ENCODE data around the gene ACBD4. TPM values are rescaled to one million over a fixed set of nuclear protein-coding genes. Genes with fewer than 3 reads are reported as not detected.

The ACBD4 gene
- total and polyA plus RNA-seq, 9 donors: 4.1 to 7.7 (median 5.1) TPM

DNA sequence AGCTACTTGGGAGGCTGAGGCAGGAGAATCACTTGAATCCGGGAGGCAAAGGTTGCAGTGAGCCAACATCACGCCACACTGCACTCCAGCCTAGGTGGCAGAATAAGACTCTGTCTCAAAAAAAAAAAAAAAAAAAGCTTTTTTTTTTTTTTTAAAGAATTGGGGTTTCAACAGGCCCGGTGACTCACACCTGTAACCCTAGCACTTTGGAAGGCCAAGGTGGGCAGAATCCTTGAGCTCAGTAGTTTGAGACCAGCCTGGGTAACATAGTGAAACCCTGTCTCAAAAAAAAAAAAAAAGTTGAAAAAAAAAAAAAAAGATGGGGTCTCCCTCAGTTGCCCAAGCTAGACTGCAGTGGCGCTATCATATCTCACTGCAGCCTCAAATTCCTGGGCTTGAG, 19.5 kb downstream of the ACBD4 start:
- Histone ChIP-seq H3K9me3 (replicated peaks; ENCODE audit: control insufficient read depth, low read depth, low read length) (no peaks in the 10 kb centered on the region), H3K27me3 (ENCODE audit: control insufficient read depth, insufficient read depth, low read length) (no peaks in the 10 kb centered on the region), H3K4me1 (ENCODE audit: control insufficient read depth, insufficient read depth, low read length) (peaks cover 22% of the 10 kb centered on the region), H3K36me3 (ENCODE audit: control insufficient read depth, insufficient read depth, low read length) (peaks cover 3% of the 10 kb centered on the region), H3K4me3 (ENCODE audit: low read length) (no peak overlapping the region), H3K27ac (ENCODE audit: low read length) (no peak overlapping the region)
- DNase-seq: no peak
- WGBS (ENCODE audit: insufficient coverage): 100% methylated on average over 1 of the region's 4 CpGs

DNA sequence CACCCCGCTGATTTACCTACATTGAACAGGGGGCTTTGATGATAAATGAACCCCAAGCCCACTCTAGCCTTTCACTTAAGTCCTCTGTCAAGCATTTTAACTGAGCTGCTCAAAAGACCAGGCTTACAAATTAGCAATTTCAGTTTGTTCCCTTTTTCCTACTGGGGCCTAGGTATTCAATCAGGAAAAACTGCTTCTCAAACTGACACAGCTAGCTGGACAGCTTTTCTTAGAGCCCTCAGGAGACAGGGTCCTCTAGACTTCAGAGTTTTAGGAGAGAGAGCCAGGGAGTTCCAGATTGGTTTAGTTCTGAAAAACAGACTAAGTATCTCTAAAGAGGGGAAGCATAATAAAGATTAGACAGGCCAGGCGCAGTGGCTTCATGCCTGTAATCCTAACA, 20.0 kb downstream of the ACBD4 start:
- Histone ChIP-seq H3K36me3 (ENCODE audit: control insufficient read depth, insufficient read depth, low read length) (peaks cover 3% of the 10 kb centered on the region), H3K4me1 (ENCODE audit: control insufficient read depth, insufficient read depth, low read length) (peaks cover 22% of the 10 kb centered on the region), H3K4me3 (ENCODE audit: low read length) (no peak overlapping the region), H3K27ac (ENCODE audit: low read length) (no peak overlapping the region), H3K9me3 (replicated peaks; ENCODE audit: control insufficient read depth, low read depth, low read length) (no peaks in the 10 kb centered on the region), H3K27me3 (ENCODE audit: control insufficient read depth, insufficient read depth, low read length) (no peaks in the 10 kb centered on the region)
- no peak for DNase-seq
- 100% methylated on average over 1 of the region's 2 CpGs for WGBS (ENCODE audit: insufficient coverage)

DNA sequence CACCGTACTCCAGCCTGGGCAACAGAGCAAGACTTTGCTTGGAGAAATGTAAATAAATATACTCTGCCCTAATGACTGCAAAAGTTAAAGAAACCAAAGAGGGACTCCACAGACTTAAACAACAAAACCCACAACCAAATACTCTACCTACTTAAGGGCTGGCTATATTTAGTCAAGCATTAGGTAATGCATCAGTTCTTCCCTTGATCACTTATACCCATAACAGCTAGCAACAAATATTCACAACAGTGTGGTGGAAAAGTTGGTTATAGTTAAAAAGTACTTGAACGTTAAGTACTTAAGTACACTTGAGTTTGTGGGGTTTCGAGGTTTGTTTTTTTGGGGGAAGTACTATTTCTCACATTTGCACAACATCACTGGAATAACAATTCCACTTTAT, 20.8 kb downstream of the ACBD4 start:
- peaks cover 3% of the 10 kb centered on the region for H3K36me3 ChIP-seq (ENCODE audit: control insufficient read depth, insufficient read depth, low read length)
- no peaks in the 10 kb centered on the region for H3K9me3 ChIP-seq (replicated peaks; ENCODE audit: control insufficient read depth, low read depth, low read length)
- no CpG with 5 or more reads among the region's 3 CpGs for WGBS (ENCODE audit: insufficient coverage)
- H3K27ac ChIP-seq (ENCODE audit: low read length): no peak overlapping the region
- no peak overlapping the region for H3K4me3 ChIP-seq (ENCODE audit: low read length)
- H3K4me1 ChIP-seq (ENCODE audit: control insufficient read depth, insufficient read depth, low read length): peaks cover 19% of the 10 kb centered on the region
- no peak for DNase-seq
- no peaks in the 10 kb centered on the region for H3K27me3 ChIP-seq (ENCODE audit: control insufficient read depth, insufficient read depth, low read length)

DNA sequence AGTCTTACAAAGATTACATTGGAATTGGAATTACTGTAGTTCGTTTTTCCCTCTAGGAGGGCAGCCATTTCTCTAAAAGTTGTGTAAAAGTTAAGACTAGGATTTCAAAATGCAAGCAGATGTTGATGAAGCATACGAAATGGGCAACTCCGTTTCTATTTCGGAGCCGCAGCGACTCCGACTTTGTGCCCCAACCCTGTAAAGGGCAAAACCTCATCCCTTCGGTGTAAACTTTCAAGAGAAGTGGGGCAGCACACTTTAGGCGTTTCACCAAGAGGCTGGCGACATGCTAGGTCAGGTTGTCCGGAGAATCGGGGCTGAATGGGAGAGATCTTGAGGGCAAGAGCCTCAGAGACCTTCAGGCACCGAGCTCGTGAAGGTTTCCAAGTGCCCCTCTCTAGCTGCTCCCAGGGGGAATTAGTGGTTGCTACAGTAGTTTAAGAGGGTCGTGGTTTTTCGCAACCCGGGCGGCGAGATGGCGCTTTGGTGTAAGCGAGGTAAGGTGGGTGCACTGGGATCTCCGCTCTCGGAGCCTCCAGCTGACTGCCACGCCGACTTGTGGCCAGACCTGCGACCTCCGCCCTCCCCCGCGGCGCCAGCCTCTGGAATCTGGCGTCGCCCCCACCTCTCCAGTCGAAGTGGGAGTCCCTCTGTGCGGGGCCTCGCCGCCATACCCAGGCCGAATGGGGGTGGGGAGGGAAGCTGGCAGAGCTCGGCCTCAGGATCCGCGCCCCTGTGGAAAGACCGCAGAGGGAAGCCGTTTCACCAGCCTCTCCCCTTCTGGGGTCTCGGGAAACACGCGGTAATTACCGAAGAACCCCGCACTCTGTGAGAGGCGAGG, 25.2 kb downstream of the ACBD4 start:
- WGBS (ENCODE audit: insufficient coverage): under 1% methylated on average over 34 of the region's 48 CpGs
- H3K4me1 ChIP-seq (ENCODE audit: control insufficient read depth, insufficient read depth, low read length): peaks cover 29% of the 10 kb centered on the region
- H3K36me3 ChIP-seq (ENCODE audit: control insufficient read depth, insufficient read depth, low read length): peaks cover 3% of the 10 kb centered on the region
- H3K4me3 ChIP-seq (ENCODE audit: low read length): peak overlapping the region; percentile 100
- DNase-seq: peak; percentile 87
- H3K27ac ChIP-seq (ENCODE audit: low read length): peak overlapping the region; percentile 100
- H3K27me3 ChIP-seq (ENCODE audit: control insufficient read depth, insufficient read depth, low read length): no peaks in the 10 kb centered on the region
- H3K9me3 ChIP-seq (replicated peaks; ENCODE audit: control insufficient read depth, low read depth, low read length): no peaks in the 10 kb centered on the region

DNA sequence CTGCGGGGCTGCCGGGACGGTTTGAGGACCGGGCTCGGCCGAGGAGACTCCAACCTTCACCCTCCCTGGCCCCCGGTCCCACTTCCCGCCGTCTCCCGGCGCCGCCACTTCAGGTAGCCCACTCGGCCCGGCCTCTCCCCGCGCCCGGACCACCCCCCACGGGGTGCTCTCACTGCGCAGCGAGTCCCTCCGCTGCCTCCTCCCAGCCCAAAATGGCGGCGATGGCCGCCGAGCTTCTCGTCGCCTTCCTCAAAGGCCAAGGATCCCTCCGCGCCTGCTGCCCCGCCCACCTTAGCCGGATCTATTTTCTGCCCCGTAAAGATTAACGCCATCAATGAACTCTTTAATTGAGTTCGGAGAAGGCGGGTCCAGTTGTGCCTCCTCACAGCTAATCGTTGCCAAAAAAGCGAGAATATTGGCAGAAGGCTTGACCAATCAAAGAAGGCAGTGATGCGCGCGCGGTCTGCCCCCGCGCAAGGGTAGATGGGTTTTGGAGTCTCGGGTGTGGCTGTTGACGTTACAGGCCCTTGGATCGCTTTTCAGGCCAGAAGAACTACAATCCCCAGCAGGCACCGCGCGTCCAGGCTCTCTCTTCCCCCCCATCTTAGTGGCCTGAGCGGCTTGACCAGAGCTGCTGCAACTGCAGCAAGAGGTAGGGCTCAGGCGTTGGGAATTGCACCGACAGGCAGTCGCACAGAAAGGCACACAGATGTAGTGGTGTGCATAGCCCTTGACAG, 26.0 kb downstream of the ACBD4 start, which contains the start of gene HEXIM2:
Gene HEXIM2 (plus strand): TSS at position 588 of the 737 bp plus-strand sequence. CDS start 919 bp downstream, outside the sequence.
- H3K4me3 ChIP-seq (ENCODE audit: low read length): peak within 1 kb of the TSS; percentile 100
- 0% methylated on average over 45 of the region's 53 CpGs for WGBS (ENCODE audit: insufficient coverage)
- H3K36me3 ChIP-seq (ENCODE audit: control insufficient read depth, insufficient read depth, low read length): peaks cover 3% of the 10 kb centered on the region
- H3K27ac ChIP-seq (ENCODE audit: low read length): peak within 1 kb of the TSS; percentile 100
- DNase-seq: peak; percentile 100
- no peaks in the 10 kb centered on the region for H3K9me3 ChIP-seq (replicated peaks; ENCODE audit: control insufficient read depth, low read depth, low read length)
- no peaks in the 10 kb centered on the region for H3K27me3 ChIP-seq (ENCODE audit: control insufficient read depth, insufficient read depth, low read length)
- H3K4me1 ChIP-seq (ENCODE audit: control insufficient read depth, insufficient read depth, low read length): peaks cover 29% of the 10 kb centered on the region

DNA sequence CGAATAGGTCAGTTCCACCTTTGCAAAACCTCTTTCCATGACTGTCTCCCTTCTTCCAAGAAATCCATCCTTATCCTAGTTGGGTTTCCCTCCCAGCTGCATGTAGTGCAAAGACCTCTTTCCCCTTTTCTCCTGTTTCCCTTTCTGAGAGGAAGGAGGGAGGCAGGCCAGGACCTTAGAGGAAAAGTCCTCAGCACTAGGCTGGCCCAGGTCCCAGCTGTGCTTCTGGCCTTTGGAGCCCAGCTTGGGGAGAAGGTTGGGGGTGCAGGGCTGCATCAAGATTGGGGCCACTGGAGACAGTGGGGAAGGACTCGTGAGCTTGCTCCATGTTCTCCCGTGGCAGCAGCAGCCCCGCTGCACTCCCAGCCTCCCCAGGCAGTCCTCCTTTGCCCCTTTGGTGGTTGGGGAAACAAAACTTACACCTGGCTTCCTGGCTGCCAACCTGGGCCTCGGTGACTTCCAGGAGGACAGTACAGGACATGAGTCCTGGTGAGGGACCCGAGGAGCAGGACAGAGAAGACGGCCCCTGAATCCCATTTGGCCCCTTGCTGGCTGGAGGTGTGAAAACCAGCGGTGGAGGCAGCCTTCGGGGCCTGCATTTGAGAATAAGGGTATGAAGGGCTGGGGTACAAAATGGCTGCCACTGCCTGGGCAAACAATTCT, 26.7 kb downstream of the ACBD4 start:
- 59% methylated on average over 5 of the region's 9 CpGs for WGBS (ENCODE audit: insufficient coverage)
- Histone ChIP-seq H3K36me3 (ENCODE audit: control insufficient read depth, insufficient read depth, low read length) (peaks cover 3% of the 10 kb centered on the region), H3K27me3 (ENCODE audit: control insufficient read depth, insufficient read depth, low read length) (no peaks in the 10 kb centered on the region), H3K4me1 (ENCODE audit: control insufficient read depth, insufficient read depth, low read length) (peaks cover 29% of the 10 kb centered on the region), H3K9me3 (replicated peaks; ENCODE audit: control insufficient read depth, low read depth, low read length) (no peaks in the 10 kb centered on the region), H3K4me3 (ENCODE audit: low read length) (peak overlapping the region; percentile 22), H3K27ac (ENCODE audit: low read length) (peak overlapping the region; percentile 45)
- DNase-seq: no peak

DNA sequence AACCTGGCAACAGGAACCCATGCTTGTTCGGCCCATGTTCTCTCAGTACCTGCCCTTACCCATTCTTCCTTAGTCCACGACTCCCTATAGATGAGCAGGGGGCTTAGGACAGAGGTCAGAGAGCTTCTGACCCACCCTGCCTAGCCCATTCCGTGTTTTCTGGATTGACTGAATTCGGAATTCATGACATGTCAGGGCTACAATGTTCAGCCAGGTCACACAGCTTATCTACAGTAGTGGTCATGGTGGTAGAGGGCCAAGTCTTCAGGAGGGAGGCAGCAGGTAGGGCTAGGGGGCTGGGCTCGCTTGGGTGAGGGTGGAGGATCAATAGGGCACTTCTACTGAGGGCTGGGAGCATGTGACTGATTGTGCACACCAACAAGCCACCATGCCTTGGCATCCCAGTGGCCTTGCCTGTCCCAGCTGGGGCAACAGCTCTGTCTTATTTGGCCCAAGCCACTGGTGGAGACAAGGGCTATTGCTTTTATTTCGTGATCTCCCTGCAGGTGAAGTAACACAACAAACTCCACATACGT, 29.3 kb downstream of the ACBD4 start:
- no peak for DNase-seq
- WGBS (ENCODE audit: insufficient coverage): 92% methylated on average over 5 of the region's 7 CpGs
- Histone ChIP-seq H3K27me3 (ENCODE audit: control insufficient read depth, insufficient read depth, low read length) (no peaks in the 10 kb centered on the region), H3K27ac (ENCODE audit: low read length) (peak overlapping the region; percentile 21), H3K4me3 (ENCODE audit: low read length) (no peak overlapping the region), H3K36me3 (ENCODE audit: control insufficient read depth, insufficient read depth, low read length) (peaks cover 8% of the 10 kb centered on the region), H3K9me3 (replicated peaks; ENCODE audit: control insufficient read depth, low read depth, low read length) (no peaks in the 10 kb centered on the region), H3K4me1 (ENCODE audit: control insufficient read depth, insufficient read depth, low read length) (peaks cover 27% of the 10 kb centered on the region)

DNA sequence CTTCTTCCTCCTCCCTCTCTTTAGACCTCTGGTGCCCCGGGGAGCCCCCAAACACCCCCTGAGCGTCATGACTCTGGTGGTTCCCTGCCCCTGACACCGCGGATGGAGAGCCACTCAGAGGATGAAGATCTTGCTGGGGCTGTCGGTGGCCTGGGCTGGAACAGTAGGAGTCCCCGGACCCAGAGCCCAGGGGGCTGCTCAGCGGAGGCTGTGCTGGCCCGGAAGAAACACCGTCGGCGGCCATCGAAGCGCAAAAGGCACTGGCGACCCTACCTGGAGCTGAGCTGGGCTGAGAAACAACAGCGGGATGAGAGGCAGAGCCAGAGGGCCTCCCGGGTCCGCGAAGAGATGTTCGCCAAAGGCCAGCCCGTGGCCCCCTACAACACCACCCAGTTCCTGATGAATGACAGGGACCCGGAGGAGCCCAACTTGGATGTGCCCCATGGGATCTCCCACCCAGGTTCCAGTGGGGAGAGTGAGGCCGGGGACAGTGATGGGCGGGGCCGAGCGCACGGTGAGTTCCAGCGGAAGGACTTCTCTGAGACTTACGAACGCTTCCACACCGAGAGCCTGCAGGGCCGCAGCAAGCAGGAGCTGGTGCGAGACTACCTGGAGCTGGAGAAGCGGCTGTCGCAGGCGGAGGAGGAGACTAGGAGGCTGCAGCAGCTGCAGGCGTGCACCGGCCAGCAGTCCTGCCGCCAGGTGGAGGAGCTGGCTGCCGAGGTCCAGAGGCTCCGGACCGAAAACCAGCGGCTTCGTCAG, 33.7 kb downstream of the ACBD4 start:
- H3K36me3 ChIP-seq (ENCODE audit: control insufficient read depth, insufficient read depth, low read length): peaks cover 12% of the 10 kb centered on the region
- H3K4me3 ChIP-seq (ENCODE audit: low read length): no peak overlapping the region
- peaks cover 49% of the 10 kb centered on the region for H3K4me1 ChIP-seq (ENCODE audit: control insufficient read depth, insufficient read depth, low read length)
- no peaks in the 10 kb centered on the region for H3K27me3 ChIP-seq (ENCODE audit: control insufficient read depth, insufficient read depth, low read length)
- no peaks in the 10 kb centered on the region for H3K9me3 ChIP-seq (replicated peaks; ENCODE audit: control insufficient read depth, low read depth, low read length)
- no peak for DNase-seq
- 86% methylated on average over 37 of the region's 43 CpGs for whole genome bisulfite sequencing (ENCODE audit: insufficient coverage)
- peak overlapping the region; percentile 94 for H3K27ac ChIP-seq (ENCODE audit: low read length)

DNA sequence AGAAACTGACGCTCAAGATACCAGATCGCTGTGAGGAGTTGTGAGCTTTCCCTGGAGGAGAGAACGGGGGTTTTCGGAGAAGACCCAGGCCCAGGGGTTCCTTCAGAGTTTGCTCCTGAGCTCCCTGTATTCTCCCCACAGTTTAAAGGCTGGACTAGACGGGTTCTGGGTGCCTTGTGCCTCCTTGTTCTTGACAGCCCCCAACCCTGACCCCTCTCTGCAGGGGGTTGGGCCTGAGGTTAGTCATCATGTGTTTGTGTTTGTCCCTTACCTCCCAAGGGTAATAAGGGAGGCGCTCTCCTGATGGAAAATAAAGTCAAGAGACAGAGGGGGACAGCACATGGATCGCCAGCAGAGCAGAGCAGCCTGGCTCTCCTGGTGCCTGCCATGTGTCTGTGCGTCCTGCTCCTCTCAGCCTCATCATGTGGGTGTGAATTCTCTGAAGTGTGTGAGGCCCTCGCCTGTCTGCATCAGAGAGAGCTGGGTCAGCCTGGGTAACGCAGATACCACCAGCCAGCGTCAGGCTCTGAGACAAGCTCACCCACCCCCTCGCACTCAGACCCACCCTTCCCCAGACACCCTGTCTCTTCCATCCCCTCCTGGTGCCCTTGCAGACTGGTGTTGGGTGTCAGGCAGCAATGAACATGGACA, 34.9 kb downstream of the ACBD4 start:
- WGBS (ENCODE audit: insufficient coverage): 77% methylated on average over 3 of the region's 12 CpGs
- no peak overlapping the region for H3K4me3 ChIP-seq (ENCODE audit: low read length)
- no peaks in the 10 kb centered on the region for H3K9me3 ChIP-seq (replicated peaks; ENCODE audit: control insufficient read depth, low read depth, low read length)
- peaks cover 12% of the 10 kb centered on the region for H3K36me3 ChIP-seq (ENCODE audit: control insufficient read depth, insufficient read depth, low read length)
- no peak for DNase-seq
- peak overlapping the region; percentile 94 for H3K27ac ChIP-seq (ENCODE audit: low read length)
- H3K4me1 ChIP-seq (ENCODE audit: control insufficient read depth, insufficient read depth, low read length): peaks cover 42% of the 10 kb centered on the region
- H3K27me3 ChIP-seq (ENCODE audit: control insufficient read depth, insufficient read depth, low read length): no peaks in the 10 kb centered on the region

All from muscle of leg (tissue), 11 donors.